HL-60 (cell line): Measurements from ENCODE around the gene CHSY1.

Source experiments
- GABPA ChIP-seq: IDR thresholded peaks from 2 replicates; pipeline ENCODE4 v1.6.1; 2012; ENCODE audit warnings: low read depth
- POLR2AphosphoS5 ChIP-seq: IDR thresholded peaks from 2 replicates; pipeline ENCODE4 v1.6.1; 2012; ENCODE audit warnings: low read depth
- REST ChIP-seq: IDR thresholded peaks from 2 replicates; pipeline ENCODE4 v1.6.1; 2012; ENCODE audit warnings: low read depth; ENCODE audit not compliant: insufficient replicate concordance
- SPI1 ChIP-seq: IDR thresholded peaks from 2 replicates; pipeline ENCODE4 v1.6.1; 2012; ENCODE audit warnings: low read depth, mild to moderate bottlenecking, borderline replicate concordance
- TF ChIP-seq, protein P1 (sequence below): IDR thresholded peaks from one replicate; pipeline ENCODE4 v1.5.1; 2011; ENCODE audit warnings: low read length, control low read depth, inconsistent platforms; ENCODE audit not compliant: insufficient read depth

DNA sequence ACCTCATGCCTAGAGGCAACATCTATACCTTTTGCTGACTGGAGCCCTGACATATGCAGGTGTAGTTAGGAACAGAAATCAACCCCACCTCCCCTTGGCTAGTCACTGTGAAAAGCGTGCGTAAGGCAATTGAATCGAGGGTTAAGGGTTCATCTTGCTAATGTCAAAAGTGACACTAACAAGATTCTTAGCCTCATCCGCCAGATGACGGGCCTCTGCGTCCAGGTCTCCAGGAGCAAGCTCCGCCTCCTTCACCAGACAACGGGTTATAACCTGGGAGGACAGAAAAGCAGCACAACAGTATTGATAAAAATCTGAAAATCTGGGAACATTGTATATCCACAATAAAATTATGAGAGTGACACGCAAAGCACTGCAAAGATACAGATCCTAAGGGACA is 20.7 kb upstream of the CHSY1 start:
- TF ChIP-seq, protein P1, sequence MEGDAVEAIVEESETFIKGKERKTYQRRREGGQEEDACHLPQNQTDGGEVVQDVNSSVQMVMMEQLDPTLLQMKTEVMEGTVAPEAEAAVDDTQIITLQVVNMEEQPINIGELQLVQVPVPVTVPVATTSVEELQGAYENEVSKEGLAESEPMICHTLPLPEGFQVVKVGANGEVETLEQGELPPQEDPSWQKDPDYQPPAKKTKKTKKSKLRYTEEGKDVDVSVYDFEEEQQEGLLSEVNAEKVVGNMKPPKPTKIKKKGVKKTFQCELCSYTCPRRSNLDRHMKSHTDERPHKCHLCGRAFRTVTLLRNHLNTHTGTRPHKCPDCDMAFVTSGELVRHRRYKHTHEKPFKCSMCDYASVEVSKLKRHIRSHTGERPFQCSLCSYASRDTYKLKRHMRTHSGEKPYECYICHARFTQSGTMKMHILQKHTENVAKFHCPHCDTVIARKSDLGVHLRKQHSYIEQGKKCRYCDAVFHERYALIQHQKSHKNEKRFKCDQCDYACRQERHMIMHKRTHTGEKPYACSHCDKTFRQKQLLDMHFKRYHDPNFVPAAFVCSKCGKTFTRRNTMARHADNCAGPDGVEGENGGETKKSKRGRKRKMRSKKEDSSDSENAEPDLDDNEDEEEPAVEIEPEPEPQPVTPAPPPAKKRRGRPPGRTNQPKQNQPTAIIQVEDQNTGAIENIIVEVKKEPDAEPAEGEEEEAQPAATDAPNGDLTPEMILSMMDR, result no peak
- no peak for TF ChIP-seq GABPA
- no peak for TF ChIP-seq POLR2AphosphoS5
- TF ChIP-seq REST, result no peak
- no peak for TF ChIP-seq SPI1
